Measurements from ENCODE around the gene FSTL3.

Gene FSTL3

DNA sequence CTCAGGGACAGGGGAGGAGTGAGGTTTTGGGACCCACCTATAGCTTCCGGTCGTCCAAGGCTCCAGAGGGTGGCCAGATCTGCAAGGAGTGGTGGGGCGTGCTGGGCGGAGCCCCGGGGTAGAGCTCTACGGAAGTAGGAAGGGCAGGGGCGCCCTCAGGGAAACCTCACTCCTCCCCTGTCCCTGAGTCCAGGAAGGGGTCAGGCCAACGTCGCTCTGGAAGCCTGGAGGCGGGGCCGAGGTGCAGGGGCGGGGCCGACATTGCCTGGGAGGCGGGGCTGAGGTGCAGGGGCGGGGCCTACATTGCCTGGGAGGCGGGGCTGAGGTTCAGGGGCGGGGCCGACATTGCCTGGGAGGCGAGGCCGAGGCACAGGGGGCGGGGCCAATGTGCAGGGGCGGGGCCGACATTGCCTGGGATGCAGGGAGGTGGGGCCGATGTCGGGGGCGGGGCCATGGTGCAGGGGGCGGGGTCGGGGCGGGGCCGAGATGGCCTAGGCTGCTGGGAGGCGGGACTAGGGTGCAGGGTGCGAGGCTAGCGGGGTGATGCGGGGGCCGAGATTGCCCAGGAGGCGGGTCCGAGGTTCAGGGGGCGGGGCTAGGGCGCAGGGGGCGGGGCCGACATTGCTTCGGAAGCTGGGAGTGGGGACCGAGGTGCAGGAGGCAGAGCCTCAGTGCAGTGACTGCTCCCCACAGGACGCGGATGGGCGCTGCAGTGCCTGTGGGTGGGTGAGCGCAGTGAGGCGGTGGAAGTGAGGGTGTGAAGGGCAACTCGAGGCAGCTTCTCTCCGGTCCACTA is 27.7 kb downstream of the FSTL3 start:
- TF ChIP-seq, protein P1, sequence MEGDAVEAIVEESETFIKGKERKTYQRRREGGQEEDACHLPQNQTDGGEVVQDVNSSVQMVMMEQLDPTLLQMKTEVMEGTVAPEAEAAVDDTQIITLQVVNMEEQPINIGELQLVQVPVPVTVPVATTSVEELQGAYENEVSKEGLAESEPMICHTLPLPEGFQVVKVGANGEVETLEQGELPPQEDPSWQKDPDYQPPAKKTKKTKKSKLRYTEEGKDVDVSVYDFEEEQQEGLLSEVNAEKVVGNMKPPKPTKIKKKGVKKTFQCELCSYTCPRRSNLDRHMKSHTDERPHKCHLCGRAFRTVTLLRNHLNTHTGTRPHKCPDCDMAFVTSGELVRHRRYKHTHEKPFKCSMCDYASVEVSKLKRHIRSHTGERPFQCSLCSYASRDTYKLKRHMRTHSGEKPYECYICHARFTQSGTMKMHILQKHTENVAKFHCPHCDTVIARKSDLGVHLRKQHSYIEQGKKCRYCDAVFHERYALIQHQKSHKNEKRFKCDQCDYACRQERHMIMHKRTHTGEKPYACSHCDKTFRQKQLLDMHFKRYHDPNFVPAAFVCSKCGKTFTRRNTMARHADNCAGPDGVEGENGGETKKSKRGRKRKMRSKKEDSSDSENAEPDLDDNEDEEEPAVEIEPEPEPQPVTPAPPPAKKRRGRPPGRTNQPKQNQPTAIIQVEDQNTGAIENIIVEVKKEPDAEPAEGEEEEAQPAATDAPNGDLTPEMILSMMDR (IDR thresholded peaks at IDR 0.05; ENCODE audit: control insufficient read depth, extremely low read depth, insufficient read depth), result no peak
- H3K4me3 ChIP-seq (ENCODE audit: low read depth, low read length), result no peak overlapping the region
- DNase-seq (ENCODE audit: low read depth), result no peak

DNA sequence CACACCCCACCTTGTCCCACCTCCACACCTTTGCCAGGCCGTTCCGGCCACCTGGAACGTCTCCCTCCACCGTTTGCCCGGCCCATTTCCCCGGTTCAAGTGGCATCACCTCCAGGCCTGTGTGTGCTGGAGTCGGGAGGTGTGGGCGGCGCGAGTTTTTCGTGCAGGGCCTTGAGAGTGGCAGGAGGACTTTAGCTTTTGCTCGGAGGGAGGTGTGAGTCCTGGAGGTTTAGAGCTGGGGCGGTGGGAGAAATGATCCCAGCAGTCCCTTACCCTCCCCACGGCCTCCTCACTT is 28.2 kb downstream of the FSTL3 start:
- H3K4me3 ChIP-seq (ENCODE audit: low read depth, low read length), result no peak overlapping the region
- TF ChIP-seq, protein P1 (IDR thresholded peaks at IDR 0.05; ENCODE audit: control insufficient read depth, extremely low read depth, insufficient read depth), result no peak
- no peak for DNase-seq (ENCODE audit: low read depth)

DNA sequence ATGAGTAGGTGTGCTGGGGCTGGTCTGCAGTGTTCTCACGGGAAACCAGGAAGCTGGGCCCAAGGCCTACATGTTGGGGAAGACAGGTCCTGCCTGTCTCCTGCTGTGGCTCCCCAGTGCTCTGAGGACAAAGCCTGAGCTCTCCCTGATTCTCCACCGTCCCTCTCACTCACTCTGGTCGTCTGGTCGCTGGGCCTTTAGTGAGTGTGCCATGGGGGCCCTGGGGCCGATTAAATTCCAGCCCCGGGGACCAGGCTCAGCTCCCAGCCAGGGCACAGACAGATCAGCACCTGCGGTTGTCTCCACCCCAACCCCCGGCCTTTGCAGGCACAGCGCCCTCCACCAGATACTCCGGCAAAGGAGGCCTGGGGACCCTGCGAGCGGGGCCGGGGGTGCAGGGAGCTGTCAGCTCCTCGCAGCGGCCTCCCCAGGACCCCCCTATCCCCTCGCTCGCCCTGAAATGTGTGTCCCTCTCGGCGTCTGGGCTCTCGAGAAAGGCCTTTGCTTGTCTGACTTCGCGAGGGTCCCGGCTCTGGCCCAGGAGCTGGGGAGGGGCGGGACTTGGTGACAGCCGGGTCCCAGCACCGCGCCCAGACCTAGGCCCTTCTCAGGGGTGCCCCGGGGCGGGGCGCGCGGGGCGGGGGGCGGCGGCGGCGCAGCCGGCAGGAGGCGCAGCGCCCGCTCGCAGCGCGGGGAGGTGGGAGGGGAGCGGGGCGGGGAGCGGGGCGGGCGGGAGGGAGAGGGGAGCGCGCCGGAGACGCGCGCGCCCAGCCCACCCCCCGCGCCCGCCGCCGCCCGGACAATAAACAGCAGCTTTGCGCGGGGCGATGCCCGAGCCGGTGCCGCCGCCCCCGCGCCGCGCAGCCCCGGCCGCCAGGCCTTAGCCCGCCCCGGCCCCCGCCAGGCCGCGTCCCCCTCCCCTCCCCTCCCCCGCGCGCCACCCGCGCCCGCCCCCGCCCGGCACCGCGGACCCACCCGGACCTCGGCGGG is 32.3 kb downstream of the FSTL3 start, which contains the start of gene PALM:
PALM (plus strand) TSS at position 782 of the 990 bp plus-strand sequence. CDS start 212 bp downstream, outside the sequence.
- no peak for DNase-seq (ENCODE audit: low read depth)
- TF ChIP-seq, protein P1 (IDR thresholded peaks at IDR 0.05; ENCODE audit: control insufficient read depth, extremely low read depth, insufficient read depth), result 0 out of 2 replicates have a peak, but pooled peaks have one; percentile 4
- peak within 1 kb of the TSS; percentile 35 for H3K4me3 ChIP-seq (ENCODE audit: low read depth, low read length)

DNA sequence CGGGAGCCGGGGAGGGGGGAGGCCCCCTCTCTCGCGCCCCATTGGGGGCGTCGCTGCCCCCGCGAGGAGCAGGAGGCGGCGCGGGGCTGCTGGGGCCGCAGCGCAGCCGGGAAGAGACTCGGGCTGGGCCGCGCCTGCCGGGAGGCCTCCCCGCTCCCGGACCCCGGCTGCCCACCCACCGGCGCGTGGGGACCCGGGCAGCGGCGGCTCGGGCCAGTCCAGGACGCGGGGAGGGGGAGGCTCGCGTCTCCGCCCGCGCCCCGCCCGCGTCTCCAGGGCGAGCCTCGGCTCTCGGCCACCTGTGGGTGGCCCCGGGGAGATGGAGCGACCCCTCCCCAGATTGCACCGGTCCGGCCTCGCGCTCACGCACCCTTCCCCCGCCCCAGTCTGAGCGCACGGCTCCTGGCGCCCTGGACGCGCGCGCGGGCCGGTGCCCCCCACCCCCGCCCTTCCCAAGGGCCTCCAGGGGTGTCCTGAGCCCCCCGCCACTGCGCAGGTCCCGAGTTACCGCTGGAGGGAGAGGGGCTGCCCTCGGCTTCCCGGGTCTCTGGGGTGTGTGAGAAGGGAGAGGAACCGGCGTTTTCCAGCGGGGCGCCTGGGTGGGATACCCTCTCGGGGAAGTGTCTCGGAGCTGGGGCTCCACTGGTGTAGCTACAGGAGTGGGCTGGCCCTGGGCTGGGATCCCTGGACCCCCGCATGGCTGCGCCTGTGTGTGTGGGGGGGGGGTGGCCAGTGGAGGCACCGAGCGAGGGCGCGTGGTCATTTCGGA is 33.2 kb downstream of the FSTL3 start:
- H3K4me3 ChIP-seq (ENCODE audit: low read depth, low read length), result peak overlapping the region; percentile 35
- DNase-seq (ENCODE audit: low read depth), result no peak
- TF ChIP-seq, protein P1 (IDR thresholded peaks at IDR 0.05; ENCODE audit: control insufficient read depth, extremely low read depth, insufficient read depth), result no peak

DNA sequence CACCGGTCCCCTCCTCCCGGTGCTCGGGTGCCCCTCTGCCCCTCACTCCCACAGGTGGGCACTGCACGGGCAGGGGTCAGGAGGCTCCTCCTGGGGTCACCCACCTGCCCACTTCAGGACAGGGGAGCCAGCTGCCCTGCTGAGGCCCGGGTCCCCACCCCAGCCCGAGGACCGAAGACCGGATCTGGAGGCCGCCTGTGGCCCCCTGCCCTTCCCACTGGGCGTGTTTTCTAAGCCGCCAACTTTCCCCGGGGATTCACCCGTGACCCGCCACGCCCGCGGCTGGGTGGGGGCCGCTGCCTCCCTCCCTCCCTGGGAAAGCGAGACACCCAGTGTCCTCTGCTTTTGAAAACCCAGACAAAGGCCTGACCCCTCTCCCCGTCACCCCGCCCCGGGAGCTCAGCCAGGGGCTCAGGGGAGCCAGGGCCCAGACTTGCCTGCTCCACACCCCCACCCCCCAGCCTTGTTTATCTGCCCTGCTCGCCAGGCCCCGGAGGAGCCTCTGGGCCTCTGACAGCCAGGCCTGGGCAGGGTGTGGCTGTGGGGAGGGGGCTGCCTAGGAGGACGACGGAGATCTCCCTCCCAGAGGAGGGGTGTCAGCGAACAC is 33.9 kb downstream of the FSTL3 start:
- no peak overlapping the region; the same call in 1 of the 2 replicates for H3K4me3 ChIP-seq (ENCODE audit: low read depth, low read length)
- DNase-seq (ENCODE audit: low read depth), result no peak
- TF ChIP-seq, protein P1 (IDR thresholded peaks at IDR 0.05; ENCODE audit: control insufficient read depth, extremely low read depth, insufficient read depth), result no peak

DNA sequence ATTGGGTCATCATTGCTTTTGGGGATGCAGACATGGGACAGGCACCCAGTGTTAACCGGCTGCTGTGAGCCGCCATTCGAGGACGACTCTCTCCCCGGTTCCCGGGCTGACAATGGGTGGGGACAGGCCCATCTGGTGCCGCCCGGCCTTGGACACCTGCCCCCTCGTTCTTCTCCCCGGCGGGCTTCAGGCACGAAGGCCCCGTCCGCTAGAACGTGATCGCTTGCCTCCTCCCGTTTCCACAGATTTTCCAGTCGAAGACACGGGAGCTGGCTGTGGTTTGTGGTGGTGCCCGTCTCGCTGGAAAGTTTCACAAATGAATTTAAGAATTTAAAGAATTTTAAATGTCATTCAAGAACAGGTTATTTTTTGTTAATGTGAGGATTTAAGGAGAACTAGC is 34.6 kb downstream of the FSTL3 start:
- DNase-seq (ENCODE audit: low read depth), result no peak
- TF ChIP-seq, protein P1 (IDR thresholded peaks at IDR 0.05; ENCODE audit: control insufficient read depth, extremely low read depth, insufficient read depth), result no peak
- H3K4me3 ChIP-seq (ENCODE audit: low read depth, low read length), result no peak overlapping the region

Data from LNCaP clone FGC (cell line).